Fibroblast of skin of left biceps (primary cell): ENCODE measurements around the gene TUBD1.
A peak's percentile ranks its signal among the peaks of the same experiment; 100 is the strongest.
"Not testable (repeated sequence)": the region's sequence is repeated elsewhere in the genome, so short reads cannot be mapped to it uniquely, and the experiment has no call there.

ENCODE experiments used
- DNase-seq, 2 experiments: peaks; one replicate each; pipeline ENCODE4 v3.0.0-alpha.2; 2013; ENCODE audit warnings: low read depth in 2 of 2

TUBD1 gene

GRCh38 chr17:59874376-59874775, 18.4 kb downstream of the TUBD1 start:
- no peak for DNase-seq

GRCh38 chr17:59873414-59873813, 19.3 kb downstream of the TUBD1 start:
- DNase-seq, result not testable (repeated sequence)

- DNase-seq, result no peak
Measured at GRCh38 chr17:59872351-59872750, 20.4 kb downstream of the TUBD1 start.

GRCh38 chr17:59870482-59870881, 22.3 kb downstream of the TUBD1 start:
- DNase-seq, result no peak

- no peak for DNase-seq
Measured at GRCh38 chr17:59869941-59870218, 22.9 kb downstream of the TUBD1 start.

- DNase-seq, result no peak
Measured at GRCh38 chr17:59863616-59864015, 29.1 kb downstream of the TUBD1 start.

GRCh38 chr17:59859444-59860025, 33.2 kb downstream of the TUBD1 start:
- DNase-seq, result peak; percentile 28 to 33

- DNase-seq, result no peak
Measured at GRCh38 chr17:59858932-59859331, 33.8 kb downstream of the TUBD1 start.

GRCh38 chr17:59858167-59858816, 34.5 kb downstream of the TUBD1 start:
- DNase-seq, result peak; percentile 30 to 44

GRCh38 chr17:59856859-59857794, 35.6 kb downstream of the TUBD1 start:
- no peak for DNase-seq

- DNase-seq, result not testable (repeated sequence)
Measured at GRCh38 chr17:59853919-59854729, 38.6 kb downstream of the TUBD1 start.

GRCh38 chr17:59853168-59853918, 39.4 kb downstream of the TUBD1 start:
- no peak for DNase-seq

GRCh38 chr17:59852847-59853167, 39.9 kb downstream of the TUBD1 start:
- not testable (repeated sequence) for DNase-seq

- DNase-seq, result peak in 1 of 2 experiments; percentile 37
Measured at GRCh38 chr17:59851439-59852375, 41.0 kb downstream of the TUBD1 start.

GRCh38 chr17:59850311-59850710, 42.4 kb downstream of the TUBD1 start:
- not testable (repeated sequence) for DNase-seq

GRCh38 chr17:59848778-59849177, 44.0 kb downstream of the TUBD1 start:
- peak in 1 of 2 experiments; percentile 44 for DNase-seq

- no peak for DNase-seq
Measured at GRCh38 chr17:59848385-59848668, 44.4 kb downstream of the TUBD1 start.

GRCh38 chr17:59846394-59847165, 46.2 kb downstream of the TUBD1 start:
- DNase-seq, result peak in 1 of 2 experiments; percentile 60

- peak in 1 of 2 experiments; percentile 64 for DNase-seq
Measured at GRCh38 chr17:59845595-59846393, 46.9 kb downstream of the TUBD1 start.
